ENCODE data around the gene RECK.

DNA sequence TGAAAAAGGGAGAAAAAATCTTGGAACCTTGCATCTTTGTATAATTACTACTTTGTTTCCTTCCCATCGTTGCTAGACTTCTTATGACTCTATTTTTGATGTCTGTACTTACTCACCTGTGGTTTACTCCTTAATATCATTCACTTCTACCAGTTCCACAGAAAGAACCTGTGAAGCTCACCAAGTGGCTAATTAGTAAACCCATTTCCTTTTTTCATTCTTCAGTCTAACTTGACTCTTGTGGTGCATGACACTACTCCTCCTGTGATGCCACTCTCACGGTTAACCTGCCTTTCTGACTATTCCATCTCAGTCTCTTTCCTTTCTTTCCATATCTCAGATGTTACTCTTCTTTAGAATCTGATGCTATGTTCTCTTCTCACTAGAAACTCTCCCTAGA is 14.6 kb downstream of the RECK start:
- TF ChIP-seq, protein P1, sequence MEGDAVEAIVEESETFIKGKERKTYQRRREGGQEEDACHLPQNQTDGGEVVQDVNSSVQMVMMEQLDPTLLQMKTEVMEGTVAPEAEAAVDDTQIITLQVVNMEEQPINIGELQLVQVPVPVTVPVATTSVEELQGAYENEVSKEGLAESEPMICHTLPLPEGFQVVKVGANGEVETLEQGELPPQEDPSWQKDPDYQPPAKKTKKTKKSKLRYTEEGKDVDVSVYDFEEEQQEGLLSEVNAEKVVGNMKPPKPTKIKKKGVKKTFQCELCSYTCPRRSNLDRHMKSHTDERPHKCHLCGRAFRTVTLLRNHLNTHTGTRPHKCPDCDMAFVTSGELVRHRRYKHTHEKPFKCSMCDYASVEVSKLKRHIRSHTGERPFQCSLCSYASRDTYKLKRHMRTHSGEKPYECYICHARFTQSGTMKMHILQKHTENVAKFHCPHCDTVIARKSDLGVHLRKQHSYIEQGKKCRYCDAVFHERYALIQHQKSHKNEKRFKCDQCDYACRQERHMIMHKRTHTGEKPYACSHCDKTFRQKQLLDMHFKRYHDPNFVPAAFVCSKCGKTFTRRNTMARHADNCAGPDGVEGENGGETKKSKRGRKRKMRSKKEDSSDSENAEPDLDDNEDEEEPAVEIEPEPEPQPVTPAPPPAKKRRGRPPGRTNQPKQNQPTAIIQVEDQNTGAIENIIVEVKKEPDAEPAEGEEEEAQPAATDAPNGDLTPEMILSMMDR (IDR thresholded peaks at IDR 0.05) = no peak
- TF ChIP-seq POLR2A (IDR thresholded peaks at IDR 0.05) (no peak), POLR2AphosphoS5 (IDR thresholded peaks at IDR 0.05) (no peak)

Measured in breast epithelium (tissue), 3 donors.